ENCODE results near the gene SHISA8.

DNA sequence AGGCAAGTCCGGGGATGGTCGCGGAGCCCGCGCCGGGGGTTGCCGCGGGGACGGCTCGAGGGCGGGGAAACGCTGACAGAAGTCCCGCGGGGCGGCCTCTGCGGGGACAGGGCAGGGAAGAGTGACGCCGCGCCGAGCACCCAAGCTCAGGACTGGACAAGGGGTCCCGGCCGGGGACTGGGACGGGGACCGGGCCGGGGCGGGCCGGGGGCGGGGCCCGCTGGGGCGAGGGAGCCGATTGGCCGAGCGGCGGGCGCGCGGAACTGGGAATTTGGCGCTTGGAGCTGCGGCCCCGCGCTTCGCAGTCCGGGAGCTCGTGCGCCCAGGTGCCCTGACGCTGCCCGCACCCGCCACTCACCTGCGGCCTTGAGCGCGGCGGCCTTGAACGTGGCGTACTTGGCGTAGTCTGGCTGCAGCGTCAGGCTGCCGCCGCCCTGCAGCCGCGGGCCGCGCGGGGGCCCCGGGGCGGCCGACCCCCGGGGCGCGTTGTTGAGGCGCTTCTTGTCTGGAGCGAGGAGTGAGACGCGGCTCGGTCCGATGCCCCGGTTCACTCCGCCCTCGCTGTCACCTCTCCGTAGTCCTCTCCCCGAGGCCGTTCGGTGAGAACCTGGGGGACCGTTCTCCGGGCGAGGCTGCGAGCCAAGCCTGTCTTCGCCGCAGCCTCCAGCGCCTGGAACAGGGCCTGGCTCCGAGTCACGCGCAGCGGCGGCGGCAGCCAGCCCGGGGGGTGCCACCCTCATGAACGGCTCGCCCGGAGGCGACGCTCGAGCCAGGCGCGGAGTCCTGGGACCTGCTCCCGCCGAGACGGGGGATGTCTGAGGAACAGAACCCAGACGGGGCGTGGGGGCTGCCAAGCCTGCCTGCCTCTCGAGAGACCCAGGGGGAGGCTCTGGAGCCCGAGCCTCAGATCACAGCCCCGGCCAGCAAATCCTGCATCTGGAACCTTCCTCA is 4.5 kb downstream of the SHISA8 start:
- no peak for TF ChIP-seq CTCF (IDR thresholded peaks at IDR 0.05)
- no peak for TF ChIP-seq POLR2AphosphoS5 (IDR thresholded peaks at IDR 0.05)
- TF ChIP-seq POLR2A (IDR thresholded peaks at IDR 0.05): no peak

Data from gastroesophageal sphincter (tissue), 3 donors.